Stimulated activated CD4-positive, alpha-beta T cell treated with anti-CD3 and anti-CD28 coated beads, Interleukin-15, amount 100 ng/mL, for 1 hour (primary cell): ENCODE measurements around the gene RMND5A.

Source experiments
- DNase-seq, 2 donors: peaks; one replicate each; pipeline ENCODE4 v3.0.0-alpha.2; 2020; ENCODE audit warnings: low read depth in 1 of 2, low spot score in 1 of 2

Gene RMND5A

DNA sequence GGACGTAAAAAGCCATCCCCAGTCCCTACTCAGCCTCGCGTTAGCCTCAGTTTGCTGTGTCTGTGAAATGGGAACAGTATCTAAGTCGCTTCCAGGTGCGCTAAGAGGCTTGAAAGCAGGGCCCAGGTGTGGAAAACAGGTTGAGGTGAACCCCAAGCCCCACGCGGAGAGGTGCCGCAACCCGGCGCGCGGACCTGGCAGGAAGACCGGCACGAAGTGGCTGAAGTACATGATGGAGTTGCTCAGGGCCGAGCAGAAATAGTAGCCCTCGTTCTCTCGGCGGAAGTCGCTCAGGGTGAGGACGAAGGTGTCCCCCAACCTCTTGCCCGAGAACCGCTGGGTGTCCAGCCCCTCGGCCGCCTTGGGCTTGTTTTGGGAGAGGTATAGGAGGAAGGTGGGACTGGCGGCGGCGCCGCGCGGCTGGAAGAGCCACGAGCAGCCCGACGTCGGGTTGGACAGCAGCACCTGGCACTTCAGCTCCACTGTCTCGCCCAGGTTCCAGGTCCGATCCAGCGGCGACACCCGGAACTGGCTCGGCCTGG is 70.1 kb downstream of the RMND5A start:
- no peak for DNase-seq

DNA sequence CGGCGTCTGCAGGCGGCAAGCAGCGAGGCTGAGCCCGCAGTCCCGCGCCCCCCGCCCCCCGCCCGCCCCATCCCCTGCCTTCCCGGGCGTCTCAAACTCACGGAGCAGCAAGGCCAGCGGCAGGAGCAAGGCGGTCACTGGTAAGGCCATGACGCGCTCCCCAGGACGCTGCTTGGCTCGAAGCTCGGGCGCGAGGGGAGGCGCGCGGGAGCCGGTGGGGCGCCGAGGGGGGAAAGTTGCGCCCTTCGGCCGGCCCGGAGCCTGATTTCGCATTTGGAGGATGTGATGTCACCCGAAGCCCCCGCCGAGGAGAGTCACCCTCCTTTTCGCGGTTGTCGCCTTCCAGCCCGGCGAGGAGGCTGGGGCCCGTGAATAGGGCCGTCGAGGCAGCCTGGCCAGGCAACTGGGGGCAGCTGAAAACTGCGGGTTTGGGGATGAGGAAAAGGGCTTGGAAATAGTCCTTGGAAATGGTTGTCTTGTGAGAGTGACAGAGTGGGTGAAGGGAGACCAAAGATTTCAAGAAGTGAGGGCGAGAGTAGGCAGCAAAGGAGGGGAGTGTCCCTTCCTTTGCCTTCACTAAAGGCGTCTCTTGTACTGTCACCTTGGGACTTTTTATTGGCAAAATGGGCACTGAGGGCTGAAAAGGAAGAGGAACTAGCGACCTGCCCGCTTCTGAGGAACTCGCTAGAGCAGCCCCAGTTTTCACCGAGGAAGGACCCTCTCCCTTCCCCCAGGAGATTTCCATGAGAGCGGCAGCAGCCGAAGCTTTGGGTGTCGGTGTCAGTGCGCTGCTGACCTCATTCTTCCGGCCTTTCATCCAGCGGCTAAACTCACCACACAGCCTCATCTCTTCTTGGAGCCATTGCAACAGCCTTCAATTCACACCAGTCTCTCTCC is 70.8 kb downstream of the RMND5A start, which contains the start of gene CD8A:
TSS of gene CD8A (minus strand) at position 238 of the 897 bp plus-strand sequence. CDS start at position 150, 88 bp downstream.
- DNase-seq, result no peak

DNA sequence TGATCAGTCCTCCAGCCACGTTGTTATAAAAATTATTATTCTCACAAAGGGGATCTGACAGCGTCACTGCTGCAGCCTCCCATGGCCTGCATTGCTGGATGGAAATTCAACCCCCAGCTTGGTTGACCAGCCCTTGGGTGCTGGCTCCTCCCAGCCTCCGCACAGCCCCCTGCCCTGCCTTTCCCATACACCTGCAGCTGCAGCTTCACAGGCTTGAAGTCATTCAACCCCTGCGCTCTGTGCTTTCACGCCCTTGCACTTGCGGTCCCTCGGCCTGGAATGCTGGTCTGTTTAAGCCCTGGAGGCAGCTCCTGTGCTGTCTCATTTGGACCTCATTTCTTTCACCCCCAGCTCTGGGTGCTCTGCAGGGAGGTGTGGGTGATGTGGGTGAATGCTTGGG is 71.5 kb downstream of the RMND5A start:
- DNase-seq, result no peak

DNA sequence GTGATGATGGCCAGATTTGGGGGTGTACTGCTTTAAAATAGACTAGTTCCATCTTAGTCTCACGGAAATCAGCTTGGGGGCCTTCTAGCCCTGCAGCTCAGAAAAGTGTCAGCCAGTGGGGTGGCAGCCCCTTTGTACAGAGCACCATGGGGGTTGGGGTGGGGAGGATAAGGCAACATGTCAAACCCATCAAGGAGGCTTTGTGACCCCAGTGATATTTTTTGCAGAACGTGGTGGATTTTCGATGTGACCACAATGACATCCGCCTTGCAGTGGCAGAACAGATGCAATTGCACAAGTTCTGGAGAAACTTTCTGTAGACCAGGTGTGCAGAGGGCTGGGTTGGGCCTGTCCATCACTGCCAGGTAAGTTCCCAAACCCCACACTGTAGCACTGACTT is 73.7 kb downstream of the RMND5A start:
- DNase-seq, result no peak

DNA sequence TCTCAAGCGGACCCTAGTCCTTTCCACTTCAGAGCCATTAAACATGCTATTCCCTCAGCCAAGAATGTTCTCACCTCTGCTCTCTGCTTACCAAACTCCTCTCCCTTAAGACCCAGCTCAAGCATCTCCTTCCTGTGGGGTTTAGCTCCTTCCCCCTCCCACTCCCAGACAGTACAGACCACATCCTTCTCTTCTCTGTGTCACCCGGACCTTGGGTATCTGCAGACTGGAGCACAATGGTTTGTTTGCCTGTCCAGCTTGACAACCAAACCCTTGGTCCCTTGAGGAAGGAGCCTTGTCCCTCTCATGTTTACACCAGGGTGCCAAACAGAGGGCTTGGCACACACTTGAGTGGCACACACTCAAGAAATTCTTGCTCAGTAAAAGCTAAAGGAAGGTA is 74.8 kb downstream of the RMND5A start:
- DNase-seq, result no peak

DNA sequence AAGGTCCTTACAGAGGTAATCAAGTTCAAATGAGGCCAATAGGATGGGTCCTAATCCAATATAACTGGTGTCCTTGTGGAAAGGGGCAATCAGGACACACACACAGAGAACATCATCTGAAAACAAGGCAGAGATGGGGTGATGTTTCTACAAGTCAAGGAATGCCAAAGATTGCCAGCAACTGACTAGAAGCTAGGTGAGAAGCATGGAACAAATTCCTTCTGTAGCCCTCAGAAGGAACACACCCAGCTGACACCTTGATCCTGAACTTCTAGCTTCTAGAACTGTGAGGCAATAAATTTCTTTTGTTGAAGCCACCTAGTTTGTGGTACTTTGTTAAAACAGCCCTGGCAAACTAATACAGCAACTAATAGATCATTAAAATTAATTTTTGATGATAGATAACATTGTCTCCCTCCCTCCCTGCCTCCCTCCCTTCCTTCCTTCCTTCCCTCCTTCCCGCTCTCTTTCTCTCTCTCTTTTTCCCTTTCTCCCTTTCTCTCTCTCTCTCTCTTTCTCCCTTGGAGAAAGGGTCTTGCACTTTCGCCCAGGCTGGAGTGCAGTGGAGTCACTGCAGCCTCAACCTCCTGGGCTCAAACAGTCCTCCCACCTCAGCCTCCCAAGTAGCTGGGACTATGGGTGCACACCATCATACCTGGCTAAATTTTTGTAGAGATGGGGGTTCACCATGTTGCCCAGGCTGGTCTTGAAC is 80.9 kb downstream of the RMND5A start:
- no peak for DNase-seq

DNA sequence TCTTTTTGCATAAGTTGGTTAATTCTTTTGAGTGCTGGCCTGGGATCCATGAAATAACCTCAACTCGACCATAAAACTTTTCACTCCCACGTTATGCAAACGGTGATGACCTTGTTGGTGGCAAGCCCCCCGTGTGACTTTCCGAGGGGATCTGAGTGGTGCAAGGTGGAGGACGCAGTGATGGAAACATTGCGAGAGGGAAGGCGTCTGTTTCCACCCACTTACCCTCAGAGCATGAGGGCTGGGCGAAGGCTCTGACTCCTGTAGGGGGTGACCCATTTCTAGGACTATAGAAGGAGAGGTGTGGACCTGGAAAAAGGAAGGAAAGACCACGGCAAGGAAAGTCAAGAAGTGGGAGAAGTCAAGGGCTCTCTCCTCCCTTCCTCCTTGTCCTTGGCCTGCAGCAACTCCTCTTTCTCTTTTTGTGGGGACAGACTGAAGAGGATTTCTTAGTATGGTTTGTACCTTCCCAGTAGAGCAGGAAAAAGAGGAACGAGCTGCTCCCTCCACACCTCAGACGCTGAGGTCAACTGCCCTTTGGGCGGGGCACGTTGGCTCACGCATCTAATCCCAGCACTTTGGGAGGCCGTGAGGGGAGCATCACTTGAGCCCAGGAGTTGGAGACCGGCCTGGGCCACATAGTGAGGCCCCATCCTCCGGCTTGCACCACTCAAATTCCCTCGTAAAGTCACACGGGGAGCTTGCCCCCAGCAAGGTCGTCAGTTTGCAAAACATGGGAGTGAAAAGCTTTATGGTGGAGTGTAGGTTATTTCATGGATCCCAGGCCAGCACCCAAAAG is 86.2 kb downstream of the RMND5A start:
- no peak for DNase-seq

DNA sequence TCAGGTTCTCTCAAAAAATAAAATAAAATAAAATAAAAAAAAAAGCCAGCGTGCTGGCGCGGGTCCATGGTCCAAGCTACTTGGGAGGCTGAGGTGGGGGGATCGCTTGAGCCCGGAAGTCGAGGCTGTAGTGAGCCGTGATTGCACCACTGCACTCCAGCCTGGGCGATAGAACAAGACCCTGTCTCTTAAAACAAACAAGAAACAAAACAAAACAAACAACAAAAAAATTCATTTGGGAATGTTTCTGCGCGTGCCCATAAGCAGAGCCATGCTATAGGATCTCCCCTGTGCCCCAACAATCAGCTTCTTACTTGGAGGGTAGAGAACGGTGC is 87.0 kb downstream of the RMND5A start:
- DNase-seq, result no peak

DNA sequence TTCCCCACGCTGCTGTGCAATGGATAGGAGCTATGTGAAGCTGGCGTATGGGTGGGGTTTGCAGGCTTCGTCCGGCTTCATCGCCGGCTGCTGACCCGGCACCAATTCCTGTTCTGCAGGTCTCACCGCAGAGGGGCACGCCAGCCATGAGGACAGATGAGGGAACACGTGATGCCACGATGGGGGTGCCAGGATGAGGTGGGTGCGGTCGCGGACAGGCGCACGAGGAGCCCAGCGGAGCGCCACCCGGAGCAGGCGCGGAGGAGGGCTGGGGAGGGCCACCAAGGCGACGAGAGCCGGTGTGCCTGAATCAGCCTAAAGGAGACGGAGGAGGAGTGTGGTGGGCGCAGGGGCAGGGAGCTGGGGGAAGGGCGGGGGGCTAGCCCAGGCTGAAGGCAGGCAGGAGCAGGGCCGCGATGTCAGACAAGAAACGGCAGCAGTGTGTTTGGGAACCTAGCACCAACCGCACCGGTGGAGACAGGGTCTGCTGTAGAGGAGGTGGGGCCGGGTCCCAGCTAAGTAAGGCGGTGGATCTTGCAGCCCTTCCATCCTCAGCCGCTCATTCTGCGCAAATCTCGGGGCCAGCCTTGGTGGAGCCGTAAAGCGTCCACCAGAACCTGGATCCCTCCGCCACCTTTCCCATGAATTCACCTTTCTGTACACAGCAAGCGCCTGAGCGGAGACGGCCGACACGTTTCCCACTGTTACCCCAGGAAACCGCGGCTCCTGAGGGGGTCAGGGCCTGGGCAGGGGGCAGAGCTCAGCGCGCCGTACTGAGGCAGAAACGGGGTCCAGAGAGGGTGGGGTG is 87.6 kb downstream of the RMND5A start:
- DNase-seq, result no peak

DNA sequence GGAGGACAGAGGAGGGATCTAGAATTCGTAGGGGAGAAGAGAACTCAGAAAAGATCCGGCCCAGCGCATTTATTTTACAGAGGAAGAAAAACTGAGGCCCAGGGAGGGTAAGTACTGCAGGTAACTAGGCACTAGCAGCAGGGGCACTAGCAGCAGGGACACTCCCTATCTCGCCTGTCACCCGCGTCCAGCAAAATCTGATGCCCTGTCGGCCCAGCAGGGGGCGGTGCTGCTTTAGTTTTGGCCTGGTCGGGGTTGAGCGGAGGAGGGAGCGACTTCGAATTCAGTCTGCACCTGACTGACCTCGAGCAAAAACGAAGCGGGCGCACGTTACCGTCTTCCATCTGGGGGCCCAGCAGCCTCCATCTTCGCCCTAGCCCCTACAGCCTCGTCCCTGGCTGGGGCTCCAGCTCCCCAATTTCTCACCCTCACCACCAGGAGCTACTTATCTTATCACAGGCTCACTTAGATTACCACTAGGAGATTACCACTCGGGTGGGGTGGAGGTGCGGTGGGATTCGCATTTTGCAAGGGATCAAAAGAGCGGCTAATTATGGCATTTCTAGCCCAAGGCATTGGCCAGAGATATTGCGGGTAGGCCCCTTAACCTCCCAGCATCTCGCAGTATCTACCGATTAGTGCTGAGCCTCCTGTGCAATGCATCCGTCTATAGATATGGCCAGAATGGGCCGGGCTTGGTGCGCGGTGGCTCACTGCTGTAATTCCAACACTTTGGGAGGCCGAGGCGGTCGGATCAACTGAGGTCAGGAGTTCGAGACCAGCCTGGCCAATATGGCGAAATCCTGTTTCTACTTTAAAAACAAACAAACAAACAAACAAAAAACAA is 88.4 kb downstream of the RMND5A start:
- peak; percentile 81 to 88 for DNase-seq

DNA sequence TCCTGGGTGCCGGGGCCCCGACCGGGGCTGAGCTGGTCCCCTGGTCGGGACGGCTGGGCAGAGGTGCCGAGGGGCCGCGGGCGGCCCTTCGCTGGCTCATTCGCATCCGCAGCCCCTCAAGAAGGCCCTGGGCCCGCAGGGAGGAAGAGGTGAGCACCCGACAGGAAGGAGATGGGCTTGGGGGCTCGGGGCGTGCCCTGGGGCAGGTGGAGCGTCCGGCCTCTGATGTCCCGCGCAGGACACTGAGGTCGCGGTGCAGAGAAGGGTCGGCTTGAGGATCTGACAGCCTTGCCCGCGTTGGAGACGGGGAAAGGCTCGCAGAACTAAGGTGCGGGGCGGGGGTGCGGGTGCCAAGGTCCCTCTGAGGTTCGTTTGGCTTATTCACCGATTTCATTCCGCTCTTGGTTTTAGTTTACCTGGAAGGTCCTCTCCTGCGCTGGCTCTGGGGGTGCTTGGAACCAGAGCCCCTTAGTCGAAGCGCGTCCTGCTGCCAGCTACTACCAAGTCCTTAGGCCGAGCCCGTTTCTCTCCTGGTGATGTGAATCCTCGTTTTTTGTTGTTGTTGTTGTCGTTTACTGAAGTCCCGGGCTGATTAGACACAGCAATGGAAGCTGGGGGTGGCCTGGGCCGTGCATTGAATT is 89.5 kb downstream of the RMND5A start:
- DNase-seq, result no peak

DNA sequence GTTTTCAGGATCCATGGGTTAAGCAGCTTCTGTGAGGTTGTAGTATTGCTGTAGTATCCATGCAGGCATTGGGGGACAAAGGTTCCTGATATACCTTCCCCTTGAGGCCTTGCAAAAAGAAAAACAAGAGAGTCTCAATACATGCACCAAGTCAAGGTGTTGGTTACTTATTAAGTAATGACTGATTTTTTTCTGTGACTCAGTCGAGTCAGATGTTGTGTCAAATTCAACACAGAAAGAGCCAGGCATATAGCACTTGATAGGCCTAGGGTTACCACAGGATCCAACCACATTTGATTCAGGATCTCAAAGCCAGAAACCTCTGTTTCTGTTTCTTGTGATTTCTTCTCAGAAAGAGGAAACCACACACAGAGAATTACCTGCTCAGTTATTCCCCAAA is 95.5 kb downstream of the RMND5A start:
- no peak for DNase-seq

DNA sequence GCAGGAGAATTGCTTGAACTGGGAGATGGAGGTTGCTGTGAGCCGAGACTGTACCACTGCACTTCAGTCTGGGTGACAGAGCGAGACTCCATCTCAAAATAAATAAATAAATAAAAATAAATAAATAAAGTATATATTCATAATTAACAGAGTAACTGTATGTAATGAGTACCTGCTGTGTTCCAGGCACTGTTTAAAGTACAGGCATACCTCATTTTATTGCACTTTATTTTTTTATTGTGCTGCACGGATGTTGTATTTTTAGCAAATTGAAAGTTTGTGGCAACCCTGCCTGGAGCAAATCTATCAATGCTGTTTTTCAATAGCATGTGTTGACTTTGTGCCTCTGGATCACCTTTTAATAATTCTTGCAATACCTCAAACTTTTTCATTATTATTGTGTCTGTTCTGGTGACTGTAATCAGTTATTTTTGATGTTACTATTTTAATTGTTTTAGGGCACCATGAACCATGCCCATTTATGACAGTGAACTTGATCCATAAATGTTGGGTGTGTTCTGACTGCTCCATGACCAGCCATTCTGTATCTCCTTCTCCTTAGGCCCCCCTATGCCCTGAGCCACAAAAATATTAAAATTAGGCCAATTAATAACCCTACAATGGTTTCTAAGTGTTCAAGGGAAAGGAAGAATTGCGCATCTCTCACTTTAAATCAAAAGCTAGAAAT is 98.2 kb downstream of the RMND5A start:
- no peak for DNase-seq

DNA sequence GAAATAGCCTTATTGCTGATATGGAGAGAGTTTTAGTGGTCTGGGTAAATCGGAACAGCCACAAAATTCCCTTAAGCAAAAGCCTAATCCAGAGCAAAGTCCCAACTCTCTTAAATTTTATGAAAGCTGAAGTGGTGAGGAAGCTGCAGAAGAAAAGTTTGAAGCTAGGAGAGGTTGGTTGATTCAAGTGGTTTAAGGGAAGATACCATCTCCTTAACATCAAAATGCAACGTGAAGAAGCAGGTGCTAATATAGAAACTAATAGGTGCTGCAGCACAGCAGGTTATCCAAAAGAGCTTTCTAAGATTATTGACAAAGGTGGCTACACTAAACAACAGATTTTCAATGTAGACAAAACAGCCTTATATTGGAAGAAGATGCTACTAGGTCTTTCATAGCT is 98.9 kb downstream of the RMND5A start:
- no peak for DNase-seq

DNA sequence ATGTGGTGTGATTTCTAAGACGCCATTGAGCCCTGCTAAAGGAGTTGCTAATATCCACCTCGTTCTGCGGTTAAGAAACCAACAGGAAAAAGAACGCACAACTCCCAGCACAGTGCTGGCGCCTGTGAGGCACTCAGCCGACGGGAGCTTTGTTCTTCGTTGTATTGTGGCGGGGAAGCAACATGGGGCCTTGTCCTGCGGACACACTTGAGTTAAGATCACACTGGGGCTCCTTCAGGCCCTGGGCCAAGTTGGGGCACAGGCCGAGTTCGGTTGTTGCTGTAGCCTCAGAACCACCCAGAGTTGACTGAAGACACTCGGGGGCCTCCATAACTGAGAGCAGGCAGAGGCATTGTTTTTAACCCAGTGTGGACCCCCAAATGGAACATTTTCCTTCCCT is 101.2 kb downstream of the RMND5A start:
- DNase-seq, result no peak

DNA sequence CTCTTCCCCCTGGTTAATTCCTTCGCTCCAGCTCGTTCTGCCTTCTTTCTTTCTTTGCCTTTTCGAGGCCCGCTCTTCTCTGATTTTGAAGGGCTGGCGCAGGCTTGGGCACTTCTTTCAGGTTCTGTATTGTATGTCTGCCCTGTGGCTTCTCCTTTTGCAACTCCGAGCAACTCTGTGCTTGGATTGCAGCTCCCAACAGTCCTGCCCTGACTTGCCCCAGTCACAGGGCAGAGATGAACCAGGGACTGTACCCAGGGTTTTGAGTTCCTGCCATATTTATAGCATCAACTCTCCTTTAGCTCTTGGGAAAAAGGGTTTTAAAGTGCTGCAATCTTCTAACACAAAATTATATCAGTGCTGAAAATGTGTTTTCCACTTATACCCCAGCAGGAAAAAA is 101.8 kb downstream of the RMND5A start:
- no peak for DNase-seq

DNA sequence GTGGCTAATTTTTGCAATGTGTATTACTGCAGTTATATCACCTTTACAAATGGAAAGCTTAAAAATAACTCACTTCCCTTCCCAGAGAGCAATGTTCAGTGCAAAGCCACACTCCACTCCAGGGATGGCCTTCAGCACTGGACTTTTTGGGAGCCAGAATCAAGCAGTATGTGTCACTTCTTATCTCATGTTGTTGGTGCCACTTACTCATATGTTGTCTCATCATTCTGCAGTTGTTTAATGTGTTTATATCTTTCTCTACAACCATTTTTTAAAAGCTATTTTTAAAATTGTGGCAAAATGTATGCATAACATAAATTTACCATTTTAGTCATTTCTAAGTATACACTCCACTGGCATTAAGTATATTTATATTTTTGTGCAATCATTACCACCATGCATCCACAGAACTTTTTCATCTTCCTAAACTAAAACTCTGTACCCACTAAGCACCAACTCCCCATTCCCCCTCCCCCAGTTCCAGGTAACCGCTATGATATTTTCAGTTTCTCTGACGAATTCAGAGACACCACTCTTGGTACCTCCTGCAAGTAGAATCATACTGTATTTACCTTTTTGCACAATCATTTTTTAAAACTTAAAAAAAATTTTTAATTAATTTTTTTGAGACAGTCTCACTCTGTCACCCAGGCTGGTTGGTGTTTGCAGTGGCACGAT is 102.7 kb downstream of the RMND5A start:
- DNase-seq, result no peak

DNA sequence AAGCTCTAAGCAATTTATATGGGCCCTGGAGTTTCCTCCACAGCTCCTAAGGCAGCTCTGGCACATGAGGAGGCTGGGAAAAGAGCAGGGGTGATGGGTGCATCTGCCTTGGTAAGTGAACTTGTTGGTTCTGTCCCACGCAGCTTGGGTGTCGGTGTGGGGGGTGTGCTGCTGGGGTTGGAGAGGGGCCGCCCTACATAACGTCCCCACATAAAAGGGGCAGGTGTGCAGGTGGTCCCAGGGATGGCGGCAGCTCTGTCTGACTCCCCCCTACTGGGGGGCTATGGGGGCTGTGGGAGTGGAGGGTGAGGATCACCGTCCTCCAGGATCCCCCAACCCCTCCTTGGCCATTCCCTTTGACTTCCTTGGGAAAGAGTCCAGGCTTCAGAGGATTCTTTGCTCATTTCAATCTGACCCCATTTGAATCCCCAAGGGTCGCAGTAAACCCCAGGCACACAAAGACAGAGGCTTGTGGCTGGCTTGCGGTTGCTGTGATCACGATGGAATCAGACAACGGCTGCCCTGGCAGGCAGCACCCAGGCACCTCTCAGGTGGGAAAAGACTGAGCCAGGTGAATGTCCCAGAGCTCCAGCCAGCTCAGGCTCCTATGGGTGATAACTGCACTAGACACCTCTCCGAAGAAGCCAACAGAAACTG is 105.1 kb downstream of the RMND5A start:
- no peak for DNase-seq
